ENCODE measurements around the gene JAM2.

Gene JAM2

GRCh38 chr21:25670726-25671125, 31.7 kb downstream of the JAM2 start:
- Histone ChIP-seq H3K9ac (ENCODE audit: low read length) (no peak overlapping the region), H3K4me1 (ENCODE audit: low read length) (no peaks in the 10 kb centered on the region), H3K79me2 (ENCODE audit: low read length) (no peaks in the 10 kb centered on the region), H3K4me2 (ENCODE audit: low read length) (no peak overlapping the region), H3K4me3 (ENCODE audit: low read length) (no peak overlapping the region), H3K36me3 (replicated peaks; ENCODE audit: low read depth, low read length) (no peaks in the 10 kb centered on the region), H2AFZ (ENCODE audit: low read depth, low read length) (no peak overlapping the region), H3K9me3 (ENCODE audit: insufficient read depth, low read length) (no peaks in the 10 kb centered on the region), H3K27me3 (ENCODE audit: low read depth, low read length) (no peaks in the 10 kb centered on the region), H3K27ac (ENCODE audit: low read length) (no peak overlapping the region), H4K20me1 (ENCODE audit: insufficient read depth, low read length) (no peaks in the 10 kb centered on the region)
- TF ChIP-seq CTCF (IDR thresholded peaks at IDR 0.05; ENCODE audit: low read depth, low read length): no peak

GRCh38 chr21:25676451-25676850, 37.4 kb downstream of the JAM2 start:
- Histone ChIP-seq H3K4me1 (ENCODE audit: low read length) (no peaks in the 10 kb centered on the region), H3K4me2 (ENCODE audit: low read length) (no peak overlapping the region), H4K20me1 (ENCODE audit: insufficient read depth, low read length) (no peaks in the 10 kb centered on the region), H3K4me3 (ENCODE audit: low read length) (no peak overlapping the region), H3K9ac (ENCODE audit: low read length) (no peak overlapping the region), H3K27me3 (ENCODE audit: low read depth, low read length) (no peaks in the 10 kb centered on the region), H3K27ac (ENCODE audit: low read length) (no peak overlapping the region), H2AFZ (ENCODE audit: low read depth, low read length) (no peak overlapping the region), H3K9me3 (ENCODE audit: insufficient read depth, low read length) (no peaks in the 10 kb centered on the region), H3K36me3 (replicated peaks; ENCODE audit: low read depth, low read length) (no peaks in the 10 kb centered on the region), H3K79me2 (ENCODE audit: low read length) (no peaks in the 10 kb centered on the region)
- TF ChIP-seq CTCF (IDR thresholded peaks at IDR 0.05; ENCODE audit: low read depth, low read length) (no peak), EZH2phosphoT487 (IDR thresholded peaks at IDR 0.05; ENCODE audit: low read depth) (no peak)

- H3K4me1 ChIP-seq (ENCODE audit: low read length): no peaks in the 10 kb centered on the region
- H3K4me2 ChIP-seq (ENCODE audit: low read length): no peak overlapping the region
- no peaks in the 10 kb centered on the region for H3K79me2 ChIP-seq (ENCODE audit: low read length)
- no peaks in the 10 kb centered on the region for H3K36me3 ChIP-seq (replicated peaks; ENCODE audit: low read depth, low read length)
- no peak overlapping the region for H3K27ac ChIP-seq (ENCODE audit: low read length)
- H3K9ac ChIP-seq (ENCODE audit: low read length): no peak overlapping the region
- H4K20me1 ChIP-seq (ENCODE audit: insufficient read depth, low read length): no peaks in the 10 kb centered on the region
- H2AFZ ChIP-seq (ENCODE audit: low read depth, low read length): no peak overlapping the region
- H3K27me3 ChIP-seq (ENCODE audit: low read depth, low read length): no peaks in the 10 kb centered on the region
- TF ChIP-seq EZH2phosphoT487 (IDR thresholded peaks at IDR 0.05; ENCODE audit: low read depth) (no peak), CTCF (IDR thresholded peaks at IDR 0.05; ENCODE audit: low read depth, low read length) (no peak)
- no peaks in the 10 kb centered on the region for H3K9me3 ChIP-seq (ENCODE audit: insufficient read depth, low read length)
- no peak overlapping the region for H3K4me3 ChIP-seq (ENCODE audit: low read length)
Measured at GRCh38 chr21:25682382-25682781, 43.3 kb downstream of the JAM2 start.

- no peaks in the 10 kb centered on the region for H3K9me3 ChIP-seq (ENCODE audit: insufficient read depth, low read length)
Measured at GRCh38 chr21:25687787-25688186, 48.7 kb downstream of the JAM2 start.

More at GRCh38 chr21:25687787-25688186, 48.7 kb downstream of the JAM2 start:
- no peaks in the 10 kb centered on the region for H3K79me2 ChIP-seq (ENCODE audit: low read length)
- no peaks in the 10 kb centered on the region for H3K4me1 ChIP-seq (ENCODE audit: low read length)
- no peak overlapping the region for H3K4me3 ChIP-seq (ENCODE audit: low read length)
- TF ChIP-seq EZH2phosphoT487 (IDR thresholded peaks at IDR 0.05; ENCODE audit: low read depth): no peak
- no peak for TF ChIP-seq CTCF (IDR thresholded peaks at IDR 0.05; ENCODE audit: low read depth, low read length)
- no peak overlapping the region for H3K27ac ChIP-seq (ENCODE audit: low read length)
- H4K20me1 ChIP-seq (ENCODE audit: insufficient read depth, low read length): no peaks in the 10 kb centered on the region
- no peak overlapping the region for H3K4me2 ChIP-seq (ENCODE audit: low read length)
- no peaks in the 10 kb centered on the region for H3K36me3 ChIP-seq (replicated peaks; ENCODE audit: low read depth, low read length)
- no peak overlapping the region for H3K9ac ChIP-seq (ENCODE audit: low read length)
- H2AFZ ChIP-seq (ENCODE audit: low read depth, low read length): no peak overlapping the region
- H3K27me3 ChIP-seq (ENCODE audit: low read depth, low read length): no peaks in the 10 kb centered on the region

Data from OCI-LY3 (cell line).